Esophagus muscularis mucosa (tissue), 3 donors: ENCODE measurements around the gene ATP5F1D.

ENCODE experiments used
- CTCF ChIP-seq, 3 experiments: fragments of 200-600 bp in 2 of 3; fragments of 450-650 bp in 1 of 3; sonication (generic) in 2 of 3; IDR thresholded peaks; one replicate each; pipeline ENCODE4 v1.5.1; 2017 to 2019; ENCODE audit warnings: antibody characterized with exemption in 3 of 3, mild to moderate bottlenecking in 2 of 3, moderate library complexity in 1 of 3
- POLR2A ChIP-seq: fragments of 450-650 bp; IDR thresholded peaks from one replicate; pipeline ENCODE4 v1.6.1; 2017; ENCODE audit warnings: antibody characterized with exemption, moderate library complexity, mild to moderate bottlenecking, low read depth

- no peak for TF ChIP-seq CTCF (IDR thresholded peaks at IDR 0.05)
- TF ChIP-seq POLR2A: no peak
Measured at GRCh38 chr19:1286487-1287353, 45.2 kb downstream of the ATP5F1D start.
